Stimulated activated CD8-positive, alpha-beta memory T cell treated with anti-CD3 and anti-CD28 coated beads, Interleukin-12 subunit alpha, Interleukin-12 subunit beta, amount 100 ng/mL, for 1 hour (primary cell): ENCODE measurements around the gene LRRC42.
"Not testable (repeated sequence)": the region's sequence is repeated elsewhere in the genome, so short reads cannot be mapped to it uniquely, and the experiment has no call there.

ENCODE experiments used
- DNase-seq: peaks from one replicate; pipeline ENCODE4 v3.0.0-alpha.2; 2020; ENCODE audit warnings: low read depth

LRRC42 gene

GRCh38 chr1:53967409-53968124 is 21.4 kb downstream of the LRRC42 start:
- DNase-seq, result no peak

- DNase-seq, result no peak
These were observed 22.0 kb downstream of the LRRC42 start for GRCh38 chr1:53968125-53968513.

GRCh38 chr1:53969323-53969722 is 23.2 kb downstream of the LRRC42 start:
- not testable (repeated sequence) for DNase-seq

- no peak for DNase-seq
These were observed 25.6 kb downstream of the LRRC42 start for GRCh38 chr1:53971718-53972117.

- DNase-seq, result no peak
These were observed 29.7 kb downstream of the LRRC42 start for GRCh38 chr1:53975861-53976260.

GRCh38 chr1:53979712-53980450 is 33.7 kb downstream of the LRRC42 start:
- DNase-seq, result no peak

GRCh38 chr1:53981220-53981619 is 35.1 kb downstream of the LRRC42 start:
- DNase-seq, result no peak

- no peak for DNase-seq
These were observed 36.0 kb downstream of the LRRC42 start for GRCh38 chr1:53982034-53982762.

GRCh38 chr1:53982763-53983104 is 36.6 kb downstream of the LRRC42 start:
- no peak for DNase-seq

- DNase-seq, result no peak
These were observed 38.6 kb downstream of the LRRC42 start for GRCh38 chr1:53984726-53985125.

- DNase-seq, result no peak
These were observed 40.3 kb downstream of the LRRC42 start for GRCh38 chr1:53986458-53986857.

- no peak for DNase-seq
These were observed 41.7 kb downstream of the LRRC42 start for GRCh38 chr1:53987880-53988279.

GRCh38 chr1:53992085-53992874 is 46.1 kb downstream of the LRRC42 start:
- no peak for DNase-seq

- not testable (repeated sequence) for DNase-seq
These were observed 48.4 kb downstream of the LRRC42 start for GRCh38 chr1:53994516-53994915.

- no peak for DNase-seq
These were observed 49.5 kb downstream of the LRRC42 start for GRCh38 chr1:53995683-53996082.

GRCh38 chr1:53998223-53998622 is 52.1 kb downstream of the LRRC42 start:
- DNase-seq, result no peak

- no peak for DNase-seq
These were observed 53.8 kb downstream of the LRRC42 start for GRCh38 chr1:53999920-54000319.

GRCh38 chr1:54001591-54001990 is 55.4 kb downstream of the LRRC42 start:
- no peak for DNase-seq

- DNase-seq, result no peak
These were observed 56.5 kb downstream of the LRRC42 start for GRCh38 chr1:54002544-54003248.

GRCh38 chr1:54003249-54003646 is 57.1 kb downstream of the LRRC42 start:
- no peak for DNase-seq

GRCh38 chr1:54003750-54004480 is 57.8 kb downstream of the LRRC42 start:
- not testable (repeated sequence) for DNase-seq
